ENCODE data around the gene PPP2R1A. TPM values are rescaled to one million over a fixed set of nuclear protein-coding genes. Genes with fewer than 3 reads are reported as not detected.
"Not testable (repeated sequence)": the region's sequence is repeated elsewhere in the genome, so short reads cannot be mapped to it uniquely, and the experiment has no call there.

The PPP2R1A gene
- total and polyA plus RNA-seq, 2 of the 13 experiments (the other 11 are each of a cell fraction or from before 2014, with no cell fraction given): 86.7 to 130 TPM

DNA sequence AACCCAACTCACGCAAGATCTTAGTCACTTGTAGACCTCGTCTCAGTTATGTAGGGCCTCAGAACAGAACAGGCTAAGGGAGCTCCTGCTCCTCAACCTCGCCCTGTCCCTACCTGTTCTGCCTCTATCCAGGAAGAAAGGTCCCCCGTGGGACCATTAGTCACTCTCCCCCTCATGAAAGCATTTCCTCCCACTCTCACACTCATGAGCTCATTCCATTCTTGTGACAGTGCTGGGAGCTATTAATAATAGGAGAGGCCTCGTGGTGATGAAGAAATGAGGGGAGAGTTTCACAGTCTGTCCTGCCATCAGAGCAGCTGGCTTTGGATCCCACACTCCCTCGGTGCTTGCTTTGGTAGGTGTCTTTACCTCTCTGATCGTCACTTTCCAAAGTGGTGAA, 10.2 kb downstream of the PPP2R1A start:
- no peak for DNase-seq (ENCODE audit: low spot score)
- Histone ChIP-seq H3K9me3 (ENCODE audit: low read length) (no peaks in the 10 kb centered on the region), H4K20me1 (ENCODE audit: insufficient read depth, low read length) (peaks cover 6% of the 10 kb centered on the region), H3K36me3 (replicated peaks in 1 of 2; ENCODE audit: control insufficient read depth in 1 of 2, insufficient read depth in 2 of 2, low read length in 2 of 2) (peaks cover 33 to 88% of the 10 kb centered on the region in 2 experiments), H3K4me2 (ENCODE audit: low read depth, low read length) (no peak overlapping the region), H3K79me2 (ENCODE audit: insufficient read depth, low read length) (peaks cover 53% of the 10 kb centered on the region), H3K4me3 (replicated peaks in 1 of 3; ENCODE audit: insufficient read depth in 1 of 3, low read depth in 2 of 3, low read length in 3 of 3) (no peak overlapping the region), H3K4me1 (ENCODE audit: insufficient read depth, low read length) (no peaks in the 10 kb centered on the region), H3K9ac (ENCODE audit: insufficient read depth, low read depth, low read length) (no peak overlapping the region), H3K27me3 (ENCODE audit: control insufficient read depth in 1 of 2, insufficient read depth in 2 of 2, low read length in 2 of 2) (no peaks in the 10 kb centered on the region), H2AFZ (ENCODE audit: low read length) (no peak overlapping the region), H3K27ac (ENCODE audit: extremely low read length, insufficient read depth, low read length) (no peak overlapping the region)
- intact Hi-C loops (cut with micrococcal nuclease; ENCODE audit: unreplicated experiment) (no loop called here), in situ Hi-C loops (cut with HindIII; ENCODE audit: extremely low pct_ligation_motif_present, low pct_unique_long_range_greater_than_20kb) (no loop called here)
- POLR2A ChIA-PET: no interaction called here
- CTCF ChIA-PET (ENCODE audit: low intra/inter-chr PET ratio, low total read pairs): no interaction called here
- no peak for FAIRE-seq
- no peak for TF ChIP-seq ZBTB3 (CRISPR knock-in tag; IDR thresholded peaks at IDR 0.05; ENCODE audit: borderline replicate concordance, low read depth)
- TF ChIP-seq MXI1 (IDR thresholded peaks at IDR 0.05; ENCODE audit: borderline replicate concordance, low read depth, low read length): no peak
- no peak for TF ChIP-seq ZNF383 (CRISPR knock-in tag; IDR thresholded peaks at IDR 0.05; ENCODE audit: borderline replicate concordance)
- no peak for ATAC-seq
- no TSS peak for BruUV-seq (replicated peaks)
- 96% methylated on average over 7 of the region's 7 CpGs for WGBS (ENCODE audit: low lambda C conversion rate)

DNA sequence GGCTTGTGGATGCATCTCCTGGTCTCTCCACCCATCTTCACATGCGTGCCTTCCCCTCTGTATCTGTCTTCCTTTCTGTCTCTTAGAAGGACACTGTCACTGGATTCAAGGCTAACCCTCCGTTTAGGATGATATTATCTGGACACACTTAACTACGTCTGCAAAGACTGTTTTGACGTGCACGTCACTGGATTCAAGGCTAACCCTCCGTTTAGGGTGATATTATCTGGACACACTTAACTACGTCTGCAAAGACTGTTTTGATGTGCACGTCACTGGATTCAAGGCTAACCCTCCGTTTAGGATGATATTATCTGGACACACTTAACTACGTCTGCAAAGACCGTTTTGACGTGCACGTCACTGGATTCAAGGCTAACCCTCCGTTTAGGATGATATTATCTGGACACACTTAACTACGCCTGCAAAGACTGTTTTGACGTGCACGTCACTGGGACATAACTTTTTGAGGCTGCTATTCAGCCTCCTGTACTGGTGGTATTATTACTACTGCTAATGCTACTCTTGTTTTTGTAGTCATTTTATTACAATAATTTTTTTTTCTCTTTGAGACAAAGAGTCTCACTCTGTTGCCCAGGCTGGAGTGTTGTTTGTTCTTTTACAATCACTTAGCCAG, 11.0 kb downstream of the PPP2R1A start:
- H3K4me3 ChIP-seq (replicated peaks in 1 of 3; ENCODE audit: insufficient read depth in 1 of 3, low read depth in 2 of 3, low read length in 3 of 3); FAIRE-seq; H2AFZ ChIP-seq (ENCODE audit: low read length); H3K4me2 ChIP-seq (ENCODE audit: low read depth, low read length); H3K27me3 ChIP-seq (ENCODE audit: control insufficient read depth in 1 of 2, insufficient read depth in 2 of 2, low read length in 2 of 2); H3K9me3 ChIP-seq (ENCODE audit: low read length); DNase-seq (ENCODE audit: low spot score); H4K20me1 ChIP-seq (ENCODE audit: insufficient read depth, low read length); in situ Hi-C loops (cut with HindIII; ENCODE audit: extremely low pct_ligation_motif_present, low pct_unique_long_range_greater_than_20kb); ATAC-seq; intact Hi-C loops (cut with micrococcal nuclease; ENCODE audit: unreplicated experiment); H3K4me1 ChIP-seq (ENCODE audit: insufficient read depth, low read length); CTCF ChIA-PET (ENCODE audit: low intra/inter-chr PET ratio, low total read pairs); H3K27ac ChIP-seq (ENCODE audit: extremely low read length, insufficient read depth, low read length); BruUV-seq (replicated peaks); POLR2A ChIA-PET; H3K9ac ChIP-seq (ENCODE audit: insufficient read depth, low read depth, low read length): not testable (repeated sequence)
- Histone ChIP-seq H3K79me2 (ENCODE audit: insufficient read depth, low read length) (peaks cover 45% of the 10 kb centered on the region), H3K36me3 (replicated peaks in 1 of 2; ENCODE audit: control insufficient read depth in 1 of 2, insufficient read depth in 2 of 2, low read length in 2 of 2) (peaks cover 35 to 88% of the 10 kb centered on the region in 2 experiments)
- WGBS (ENCODE audit: low lambda C conversion rate): 95% methylated on average over 17 of the region's 17 CpGs

All from HepG2 (cell line).